C4-2B (cell line): ENCODE data around the gene RBPMS2.

Experiments
- CTCF ChIP-seq: fragments of 450-650 bp; conservative IDR thresholded peaks from 2 replicates; pipeline ENCODE4 v1.5.1; 2017; ENCODE audit warnings: mild to moderate bottlenecking
- ZFX ChIP-seq: fragments of 450-650 bp; IDR thresholded peaks from 2 replicates; pipeline ENCODE4 v1.6.1; 2017

DNA sequence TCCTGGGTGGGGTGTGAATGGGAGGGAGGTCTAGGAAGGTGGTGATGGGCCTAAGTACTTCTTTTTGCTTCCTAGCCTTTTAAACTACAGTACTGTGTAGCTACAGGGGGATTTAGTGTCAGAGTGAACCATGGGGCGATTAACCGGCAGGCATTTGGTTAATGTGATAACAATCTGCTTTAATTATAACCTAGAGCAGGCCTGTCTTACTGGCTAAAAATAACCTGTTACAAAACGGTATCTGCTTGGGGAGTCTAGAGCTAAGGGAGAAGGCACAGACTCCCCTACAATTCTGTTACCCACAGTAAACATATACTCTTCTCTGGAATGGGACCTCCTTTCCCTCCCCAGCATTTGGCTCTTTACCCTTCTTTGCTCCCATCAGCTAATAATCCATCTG lies 85.4 kb downstream of the RBPMS2 start:
- no peak for TF ChIP-seq CTCF
- no peak for TF ChIP-seq ZFX
